Measurements from ENCODE around the gene FARP1.

DNA sequence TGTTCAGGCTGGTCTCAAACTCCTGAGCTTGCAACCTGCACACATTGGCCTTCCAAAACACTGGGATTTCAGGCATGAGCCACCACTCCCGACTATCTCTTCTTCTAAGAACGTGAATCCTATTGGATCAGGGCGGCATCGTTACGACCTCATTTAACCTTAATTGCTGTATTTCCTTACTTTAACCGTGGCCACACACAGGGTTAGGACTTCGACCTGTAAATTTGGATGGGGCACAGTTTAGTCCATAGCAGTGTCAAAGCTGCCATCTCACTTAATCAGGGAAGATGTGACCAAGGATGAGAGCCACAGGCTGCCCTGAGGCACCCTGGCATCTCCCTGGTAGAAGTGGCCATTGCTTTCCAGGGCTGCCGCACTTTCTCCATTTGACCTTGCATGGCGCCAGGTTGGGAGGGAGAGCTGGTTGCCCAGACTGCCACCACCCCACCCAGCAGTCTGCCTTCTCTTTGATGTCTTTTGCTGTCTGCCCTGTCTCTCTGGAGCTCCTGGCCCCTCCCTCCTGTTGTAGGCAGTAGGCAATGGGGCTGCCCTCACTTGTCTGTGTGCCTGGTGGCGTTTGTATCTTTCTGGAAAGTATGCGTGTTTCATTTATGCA, 175.5 kb downstream of the FARP1 start:
- TF ChIP-seq, protein P1, sequence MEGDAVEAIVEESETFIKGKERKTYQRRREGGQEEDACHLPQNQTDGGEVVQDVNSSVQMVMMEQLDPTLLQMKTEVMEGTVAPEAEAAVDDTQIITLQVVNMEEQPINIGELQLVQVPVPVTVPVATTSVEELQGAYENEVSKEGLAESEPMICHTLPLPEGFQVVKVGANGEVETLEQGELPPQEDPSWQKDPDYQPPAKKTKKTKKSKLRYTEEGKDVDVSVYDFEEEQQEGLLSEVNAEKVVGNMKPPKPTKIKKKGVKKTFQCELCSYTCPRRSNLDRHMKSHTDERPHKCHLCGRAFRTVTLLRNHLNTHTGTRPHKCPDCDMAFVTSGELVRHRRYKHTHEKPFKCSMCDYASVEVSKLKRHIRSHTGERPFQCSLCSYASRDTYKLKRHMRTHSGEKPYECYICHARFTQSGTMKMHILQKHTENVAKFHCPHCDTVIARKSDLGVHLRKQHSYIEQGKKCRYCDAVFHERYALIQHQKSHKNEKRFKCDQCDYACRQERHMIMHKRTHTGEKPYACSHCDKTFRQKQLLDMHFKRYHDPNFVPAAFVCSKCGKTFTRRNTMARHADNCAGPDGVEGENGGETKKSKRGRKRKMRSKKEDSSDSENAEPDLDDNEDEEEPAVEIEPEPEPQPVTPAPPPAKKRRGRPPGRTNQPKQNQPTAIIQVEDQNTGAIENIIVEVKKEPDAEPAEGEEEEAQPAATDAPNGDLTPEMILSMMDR (conservative IDR thresholded peaks at IDR 0.05), result no peak
- no peak for TF ChIP-seq ZFX (IDR thresholded peaks at IDR 0.05)

All from C4-2B (cell line).